Limb (tissue), 2 donors: ENCODE results near the gene PIK3R3.
"Not testable (repeated sequence)": the region's sequence is repeated elsewhere in the genome, so short reads cannot be mapped to it uniquely, and the experiment has no call there.

Experiments used
- DNase-seq, 2 donors: peaks; one replicate each; pipeline ENCODE4 v3.0.0-alpha.2; 2016; ENCODE audit errors: extremely low spot score in 2 of 2

Gene PIK3R3

GRCh38 chr1:46102769-46103476 lies 29.5 kb downstream of the PIK3R3 start:
- no peak for DNase-seq

- DNase-seq = no peak
Observed at GRCh38 chr1:46099215-46099614, 33.2 kb downstream of the PIK3R3 start.

- DNase-seq = no peak
Observed at GRCh38 chr1:46098027-46098712, 34.3 kb downstream of the PIK3R3 start.

- no peak for DNase-seq
Observed at GRCh38 chr1:46097149-46097472, 35.3 kb downstream of the PIK3R3 start.

GRCh38 chr1:46096269-46097148 lies 35.9 kb downstream of the PIK3R3 start:
- no peak for DNase-seq

- DNase-seq = not testable (repeated sequence)
Observed at GRCh38 chr1:46095110-46095509, 37.3 kb downstream of the PIK3R3 start.

- DNase-seq = no peak
Observed at GRCh38 chr1:46094471-46095005, 37.9 kb downstream of the PIK3R3 start.

- DNase-seq = not testable (repeated sequence)
Observed at GRCh38 chr1:46093832-46094231, 38.6 kb downstream of the PIK3R3 start.

- DNase-seq = no peak
Observed at GRCh38 chr1:46087891-46088290, 44.5 kb downstream of the PIK3R3 start.

- DNase-seq = no peak
Observed at GRCh38 chr1:46086576-46086975, 45.9 kb downstream of the PIK3R3 start.

GRCh38 chr1:46084553-46085451 lies 47.6 kb downstream of the PIK3R3 start:
- DNase-seq = no peak

GRCh38 chr1:46083579-46083978 lies 48.9 kb downstream of the PIK3R3 start:
- DNase-seq = no peak

GRCh38 chr1:46081619-46082018 lies 50.8 kb downstream of the PIK3R3 start:
- no peak for DNase-seq

- no peak for DNase-seq
Observed at GRCh38 chr1:46081206-46081605, 51.2 kb downstream of the PIK3R3 start.

- no peak for DNase-seq
Observed at GRCh38 chr1:46080257-46080656, 52.2 kb downstream of the PIK3R3 start.

GRCh38 chr1:46077644-46078043 lies 54.8 kb downstream of the PIK3R3 start:
- DNase-seq = no peak

- DNase-seq = no peak
Observed at GRCh38 chr1:46076343-46076742, 56.1 kb downstream of the PIK3R3 start.

- DNase-seq = no peak
Observed at GRCh38 chr1:46072975-46073374, 59.5 kb downstream of the PIK3R3 start.

GRCh38 chr1:46070164-46070814 lies 62.1 kb downstream of the PIK3R3 start:
- no peak for DNase-seq

GRCh38 chr1:46068525-46068924 lies 63.9 kb downstream of the PIK3R3 start:
- DNase-seq = no peak
